Esophagus squamous epithelium (tissue), 4 donors: ENCODE data around the gene NLGN3.

Experiments used
- CTCF ChIP-seq, 6 experiments: fragments of 450-650 bp in 4 of 6; fragments of 200-600 bp in 2 of 6; sonication (generic) in 2 of 6; IDR thresholded peaks; one replicate each; pipeline ENCODE4 v1.5.1; 2016 to 2019; ENCODE audit warnings: antibody characterized with exemption in 6 of 6, mild to moderate bottlenecking in 4 of 6, moderate library complexity in 4 of 6
- POLR2A ChIP-seq, 4 donors: fragments of 450-650 bp; IDR thresholded peaks; one replicate each; pipeline ENCODE4 v1.6.1; 2017; ENCODE audit warnings: antibody characterized with exemption in 4 of 4, mild to moderate bottlenecking in 4 of 4, moderate library complexity in 3 of 4

DNA sequence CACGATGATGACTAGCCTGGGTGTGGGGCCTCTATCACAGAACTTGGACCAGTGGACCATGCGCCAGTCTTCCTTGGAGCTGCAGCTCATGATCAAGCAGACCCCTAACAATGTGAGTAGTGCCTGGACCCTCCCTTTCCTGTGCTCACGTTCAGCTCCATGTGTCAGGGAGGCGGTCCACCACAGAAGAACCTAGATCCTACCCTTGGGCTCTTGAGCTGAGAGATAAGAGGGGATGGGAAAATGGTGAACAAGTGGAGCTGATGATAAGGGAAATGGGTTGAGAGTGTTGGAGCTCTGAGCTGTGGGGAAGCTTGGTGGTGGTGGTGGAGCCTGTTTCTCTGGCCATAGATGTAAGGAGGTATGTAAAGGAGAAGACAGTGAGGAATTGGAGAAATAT is 13.1 kb upstream of the NLGN3 start:
- TF ChIP-seq CTCF (IDR thresholded peaks at IDR 0.05) (no peak), POLR2A (IDR thresholded peaks at IDR 0.05) (no peak)
